Right atrium auricular region (tissue), 2 donors: ENCODE data around the gene FAM209B. TPM values are rescaled to one million over a fixed set of nuclear protein-coding genes. Genes with fewer than 3 reads are reported as not detected.

ENCODE experiments used
- DNase-seq: peaks from one replicate; pipeline ENCODE4 v3.0.0-alpha.2; 2019; ENCODE audit warnings: low spot score
- H3K27ac ChIP-seq, 2 donors: fragments of 200-600 bp; sonication (generic); 1 replicate in 1 of 2; 2 replicates in 1 of 2; pipeline ENCODE4 v1.5.1; 2016 to 2019
- H3K27me3 ChIP-seq, 2 donors: fragments of 200-600 bp; sonication (generic); one replicate each; pipeline versions ENCODE4 v1.5.1 to v1.6.0; 2017 to 2019
- H3K36me3 ChIP-seq: fragments of 200-600 bp; sonication (generic); one replicate; pipeline ENCODE4 v1.5.1; 2016
- H3K4me1 ChIP-seq, 2 donors: fragments of 200-600 bp; sonication (generic); one replicate each; pipeline versions ENCODE4 v1.5.1 to v1.6.0; 2017 to 2019
- H3K4me3 ChIP-seq, 2 donors: fragments of 200-600 bp; sonication (generic); 1 replicate in 1 of 2; 2 replicates in 1 of 2; pipeline ENCODE4 v1.5.1; 2017 to 2019; ENCODE audit warnings: mild to moderate bottlenecking in 1 of 2, moderate library complexity in 1 of 2
- H3K9me3 ChIP-seq, 2 donors: fragments of 200-600 bp; sonication (generic); one replicate each; pipeline ENCODE4 v1.5.1; 2019
- total RNA-seq, 2 donors: library from RNA; depleted of rRNA; stranded (reverse); fragments of >200 nt; gene quantifications; one replicate each; pipeline ENCODE4 v1.1.0, GENCODE V29; 2016
- TF ChIP-seq, protein P1 (sequence below), 2 donors: fragments of 200-600 bp; sonication (generic); IDR thresholded peaks; one replicate each; pipeline ENCODE4 v1.5.1; 2019; ENCODE audit warnings: antibody characterized with exemption in 2 of 2

FAM209B gene
- total RNA-seq, 2 donors from 2014 or later: not detected

DNA sequence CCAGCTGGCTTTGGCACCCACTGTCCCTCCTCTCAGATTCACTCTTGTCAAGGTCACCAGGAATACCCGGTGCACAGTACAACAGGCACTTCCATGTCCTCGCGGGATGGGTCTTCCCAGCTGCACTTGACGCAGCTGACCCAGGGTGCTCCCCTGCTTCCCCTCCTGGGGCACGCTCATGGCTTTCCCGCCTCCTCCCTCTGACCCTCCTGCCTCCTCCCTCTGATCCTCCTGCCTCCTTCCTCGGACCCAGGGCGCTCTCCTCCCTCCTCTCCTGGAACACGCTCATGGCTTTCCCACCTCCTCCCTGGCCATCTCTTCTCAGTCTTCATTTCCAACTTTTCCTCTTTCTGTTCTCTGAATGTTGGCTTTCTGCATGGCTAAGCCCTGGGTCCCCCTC lies 42.1 kb downstream of the FAM209B start:
- Histone ChIP-seq H3K36me3 (no peaks in the 10 kb centered on the region), H3K27ac (no peak overlapping the region), H3K4me3 (no peak overlapping the region), H3K4me1 (no peaks in the 10 kb centered on the region), H3K9me3 (no peaks in the 10 kb centered on the region), H3K27me3 (no peaks in the 10 kb centered on the region)
- DNase-seq: no peak
- TF ChIP-seq, protein P1, sequence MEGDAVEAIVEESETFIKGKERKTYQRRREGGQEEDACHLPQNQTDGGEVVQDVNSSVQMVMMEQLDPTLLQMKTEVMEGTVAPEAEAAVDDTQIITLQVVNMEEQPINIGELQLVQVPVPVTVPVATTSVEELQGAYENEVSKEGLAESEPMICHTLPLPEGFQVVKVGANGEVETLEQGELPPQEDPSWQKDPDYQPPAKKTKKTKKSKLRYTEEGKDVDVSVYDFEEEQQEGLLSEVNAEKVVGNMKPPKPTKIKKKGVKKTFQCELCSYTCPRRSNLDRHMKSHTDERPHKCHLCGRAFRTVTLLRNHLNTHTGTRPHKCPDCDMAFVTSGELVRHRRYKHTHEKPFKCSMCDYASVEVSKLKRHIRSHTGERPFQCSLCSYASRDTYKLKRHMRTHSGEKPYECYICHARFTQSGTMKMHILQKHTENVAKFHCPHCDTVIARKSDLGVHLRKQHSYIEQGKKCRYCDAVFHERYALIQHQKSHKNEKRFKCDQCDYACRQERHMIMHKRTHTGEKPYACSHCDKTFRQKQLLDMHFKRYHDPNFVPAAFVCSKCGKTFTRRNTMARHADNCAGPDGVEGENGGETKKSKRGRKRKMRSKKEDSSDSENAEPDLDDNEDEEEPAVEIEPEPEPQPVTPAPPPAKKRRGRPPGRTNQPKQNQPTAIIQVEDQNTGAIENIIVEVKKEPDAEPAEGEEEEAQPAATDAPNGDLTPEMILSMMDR (IDR thresholded peaks at IDR 0.05): no peak

DNA sequence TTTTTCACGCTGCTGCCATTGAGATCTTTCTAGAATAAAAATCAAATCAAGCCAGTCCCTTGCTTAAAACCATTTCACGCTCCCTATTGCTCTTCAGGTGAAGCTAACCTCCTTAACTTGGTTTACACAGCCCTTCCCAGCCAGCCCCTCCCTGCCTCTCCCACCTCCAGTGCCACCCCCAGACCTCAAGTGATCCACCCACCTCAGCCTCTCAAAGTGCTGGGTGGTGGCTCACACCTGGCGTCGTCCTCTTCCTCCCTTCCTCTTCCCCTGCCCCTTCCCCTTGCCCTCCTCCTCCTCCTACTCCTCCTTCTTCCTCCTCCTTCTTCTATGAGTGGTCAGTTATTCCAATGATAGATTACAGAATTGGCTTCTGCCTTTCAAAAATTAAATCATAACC lies 42.9 kb downstream of the FAM209B start:
- DNase-seq: no peak
- no peaks in the 10 kb centered on the region for H3K27me3 ChIP-seq
- no peaks in the 10 kb centered on the region for H3K36me3 ChIP-seq
- H3K4me3 ChIP-seq: no peak overlapping the region
- no peaks in the 10 kb centered on the region for H3K9me3 ChIP-seq
- no peaks in the 10 kb centered on the region for H3K4me1 ChIP-seq
- TF ChIP-seq, protein P1 (IDR thresholded peaks at IDR 0.05): no peak
- no peak overlapping the region for H3K27ac ChIP-seq

DNA sequence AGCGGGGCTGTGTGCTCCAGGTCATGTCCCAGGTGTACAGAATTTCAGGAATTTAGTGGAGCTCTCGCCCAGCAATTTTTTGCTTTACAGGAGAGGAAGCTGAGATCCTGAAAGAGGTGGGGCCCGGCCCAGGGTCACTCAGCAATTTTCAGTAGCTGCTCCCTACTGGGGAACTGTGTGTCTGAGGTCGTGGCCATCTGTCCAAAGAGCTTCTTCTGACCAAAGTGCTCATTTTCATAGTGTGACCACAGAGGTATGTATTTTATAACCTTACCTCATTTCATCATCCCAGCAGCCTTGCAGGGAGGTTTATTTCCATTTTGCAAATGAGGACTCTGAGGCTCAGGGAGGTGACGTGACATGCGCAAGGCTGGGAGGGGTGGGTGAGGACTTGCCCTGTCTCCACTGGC lies 46.3 kb downstream of the FAM209B start:
- Histone ChIP-seq H3K36me3 (no peaks in the 10 kb centered on the region), H3K27me3 (no peaks in the 10 kb centered on the region), H3K4me1 (no peaks in the 10 kb centered on the region), H3K27ac (no peak overlapping the region), H3K4me3 (no peak overlapping the region), H3K9me3 (no peaks in the 10 kb centered on the region)
- no peak for DNase-seq
- TF ChIP-seq, protein P1 (IDR thresholded peaks at IDR 0.05): no peak

DNA sequence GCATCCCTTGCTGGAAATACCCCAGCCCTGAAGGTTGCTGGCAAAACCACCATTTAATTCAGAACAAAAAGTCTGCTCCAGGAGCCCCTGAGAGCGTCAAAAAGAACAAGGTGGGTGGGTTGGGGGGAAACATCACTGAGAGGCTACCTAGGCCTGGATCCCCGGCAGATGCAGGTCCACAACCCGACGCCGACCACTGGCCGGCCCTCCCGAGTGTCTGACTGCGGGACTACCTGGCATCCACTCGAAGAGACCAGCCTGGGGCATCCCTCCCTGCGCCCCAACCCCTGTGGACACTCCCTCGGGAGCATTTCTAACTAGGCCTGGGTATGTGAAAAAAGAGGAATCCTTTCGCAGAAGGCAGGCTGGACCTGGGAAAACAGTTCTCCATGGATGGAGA lies 47.2 kb downstream of the FAM209B start:
- no peaks in the 10 kb centered on the region for H3K36me3 ChIP-seq
- TF ChIP-seq, protein P1 (IDR thresholded peaks at IDR 0.05): no peak
- no peak for DNase-seq
- H3K9me3 ChIP-seq: no peaks in the 10 kb centered on the region
- H3K4me1 ChIP-seq: no peaks in the 10 kb centered on the region
- H3K4me3 ChIP-seq: no peak overlapping the region
- H3K27ac ChIP-seq: no peak overlapping the region
- H3K27me3 ChIP-seq: no peaks in the 10 kb centered on the region

DNA sequence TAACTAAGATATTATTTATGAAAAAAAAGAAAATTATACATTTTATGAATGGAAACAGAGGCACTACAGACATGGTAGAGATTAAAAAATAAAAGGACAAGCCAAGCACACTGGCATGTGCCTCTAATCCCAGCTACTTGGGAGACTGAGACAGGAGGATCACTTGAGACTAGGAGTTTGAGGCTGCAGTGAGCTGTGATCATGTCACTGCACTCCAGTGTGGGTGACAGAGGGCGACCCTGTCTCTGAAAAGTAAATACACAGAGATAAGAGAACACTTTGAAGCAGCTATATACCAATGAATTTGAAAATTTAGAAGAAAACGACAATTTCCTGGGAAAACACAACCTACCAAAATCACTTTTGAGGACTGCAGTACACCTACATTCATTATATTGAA lies 48.7 kb downstream of the FAM209B start:
- H3K9me3 ChIP-seq: no peaks in the 10 kb centered on the region
- H3K27ac ChIP-seq: no peak overlapping the region
- H3K27me3 ChIP-seq: no peaks in the 10 kb centered on the region
- no peaks in the 10 kb centered on the region for H3K36me3 ChIP-seq
- no peaks in the 10 kb centered on the region for H3K4me1 ChIP-seq
- TF ChIP-seq, protein P1 (IDR thresholded peaks at IDR 0.05): no peak
- no peak overlapping the region for H3K4me3 ChIP-seq
- no peak for DNase-seq

DNA sequence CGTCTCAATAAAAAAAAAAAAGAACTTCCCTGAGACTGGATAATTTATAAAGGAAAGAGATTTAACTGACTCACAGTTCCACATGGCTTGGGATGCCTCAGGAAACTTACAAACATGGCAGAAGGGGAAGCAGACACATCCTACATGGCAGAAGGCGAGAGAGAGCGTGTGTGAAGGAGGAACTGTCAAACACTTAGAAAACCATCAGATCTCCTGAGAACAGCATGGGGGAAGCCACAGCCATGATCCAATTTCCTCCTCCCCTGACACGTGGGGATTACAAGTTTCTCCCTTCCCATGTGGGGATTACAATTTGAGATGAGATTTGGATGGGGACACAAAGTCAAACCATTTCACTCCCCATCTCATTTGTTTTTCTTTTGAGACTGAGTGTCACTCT lies 49.5 kb downstream of the FAM209B start:
- Histone ChIP-seq H3K36me3 (no peaks in the 10 kb centered on the region), H3K9me3 (no peaks in the 10 kb centered on the region), H3K4me1 (no peaks in the 10 kb centered on the region), H3K27me3 (no peaks in the 10 kb centered on the region), H3K27ac (no peak overlapping the region), H3K4me3 (no peak overlapping the region)
- no peak for DNase-seq
- TF ChIP-seq, protein P1 (IDR thresholded peaks at IDR 0.05): no peak
